BLaER1 treated with 17β-estradiol and CSF1 and Interleukin-3, amounts not matched to agents 10 nM and 100 nM (cell line): ENCODE data around the gene SAMD13.

ENCODE experiments used
- H3K27ac ChIP-seq, 11 experiments: shearing (Covaris generic); formaldehyde crosslinking; 2 replicates each; pipeline ENCODE4 v1.8.1; 2022
- H3K27me3 ChIP-seq, 11 experiments: shearing (Covaris generic); formaldehyde crosslinking; 2 replicates each; pipeline ENCODE4 v1.8.1; 2022
- H3K36me3 ChIP-seq, 11 experiments: shearing (Covaris generic); formaldehyde crosslinking; 2 replicates each; pipeline ENCODE4 v1.8.1; 2022
- H3K4me1 ChIP-seq, 10 experiments: shearing (Covaris generic); formaldehyde crosslinking; 2 replicates each; pipeline ENCODE4 v1.8.1; 2022
- H3K4me2 ChIP-seq, 11 experiments: shearing (Covaris generic); formaldehyde crosslinking; 2 replicates each; pipeline ENCODE4 v1.8.1; 2022
- H3K4me3 ChIP-seq, 10 experiments: shearing (Covaris generic); formaldehyde crosslinking; 2 replicates each; pipeline ENCODE4 v1.8.1; 2022
- H3K9ac ChIP-seq, 11 experiments: shearing (Covaris generic); formaldehyde crosslinking; 2 replicates each; pipeline ENCODE4 v1.8.1; 2022
- H3K9me3 ChIP-seq, 11 experiments: shearing (Covaris generic); formaldehyde crosslinking; replicated peaks in 1 of 11; 2 replicates each; pipeline ENCODE4 v1.8.1; 2022
- H4K20me1 ChIP-seq, 11 experiments: shearing (Covaris generic); formaldehyde crosslinking; 2 replicates each; pipeline ENCODE4 v1.8.1; 2022
- Cebpa-rat ChIP-seq, 11 experiments: shearing (Covaris generic); IDR thresholded peaks; 2 replicates each; pipeline ENCODE4 v1.8.1; 2022

The SAMD13 gene, protein sequence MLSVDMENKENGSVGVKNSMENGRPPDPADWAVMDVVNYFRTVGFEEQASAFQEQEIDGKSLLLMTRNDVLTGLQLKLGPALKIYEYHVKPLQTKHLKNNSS

DNA sequence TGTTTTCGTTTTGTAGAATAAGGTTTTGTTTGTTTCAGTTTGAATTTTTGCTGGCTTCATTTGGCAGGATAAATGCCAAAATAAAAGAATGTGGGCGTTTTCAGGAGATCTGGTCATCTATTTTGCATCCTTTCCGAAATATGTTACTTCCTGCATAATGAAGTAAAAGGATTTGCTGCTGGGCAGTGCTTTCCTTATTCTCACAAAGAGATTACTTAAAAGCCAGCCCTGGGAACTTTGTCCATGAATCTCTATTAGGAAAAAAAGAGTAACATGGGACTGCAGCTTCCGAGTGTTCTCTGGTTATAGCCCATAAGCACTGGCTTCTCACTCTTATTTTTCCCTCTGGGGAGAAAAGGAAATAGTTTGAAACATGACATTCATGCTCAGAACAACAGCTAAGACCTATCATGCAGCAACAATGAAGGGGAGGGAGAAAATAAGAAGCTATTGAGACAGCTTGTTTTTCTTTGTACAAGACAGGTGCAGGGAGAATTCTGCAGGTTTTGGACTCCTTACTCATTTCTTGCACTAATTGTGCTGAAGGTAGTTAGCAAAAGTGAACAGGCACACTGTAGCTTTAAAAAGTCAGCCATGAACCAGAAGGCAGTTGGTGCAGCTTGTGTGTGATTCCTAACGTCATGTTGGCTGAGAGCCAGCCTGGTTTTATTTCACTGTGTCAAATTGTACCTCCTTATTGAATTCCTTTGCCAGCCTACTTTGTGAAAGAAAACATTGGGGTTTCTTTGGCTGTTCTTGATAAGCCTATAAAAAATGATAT, at the start of gene SAMD13:
Gene SAMD13, plus strand, starts transcription at position 705 of the 781 bp plus-strand sequence. CDS start 1,527 bp downstream, outside the sequence.
- TF ChIP-seq Cebpa-rat (IDR thresholded peaks at IDR 0.05): no peak
- H3K27ac ChIP-seq: no peak within 1 kb of the TSS
- H3K4me3 ChIP-seq: no peak within 1 kb of the TSS
- peaks cover 0 to 6% (median 0%) of the 10 kb centered on the region in 11 experiments; a peak in 1 of 22 replicates for H4K20me1 ChIP-seq
- H3K9me3 ChIP-seq: peaks cover under 1 to 5% (median 3%) of the 10 kb centered on the region in 11 experiments; a peak in 14 of 22 replicates
- H3K4me1 ChIP-seq: peaks cover 0 to 15% (median 6%) of the 10 kb centered on the region in 10 experiments; a peak in 13 of 20 replicates
- no peaks in the 10 kb centered on the region for H3K36me3 ChIP-seq
- H3K9ac ChIP-seq: no peak within 1 kb of the TSS
- peaks cover 44 to 74% (median 63%) of the 10 kb centered on the region in 11 experiments for H3K27me3 ChIP-seq
- 0 out of 22 replicates have a peak within 1 kb of the TSS, but pooled peaks of 2 of the 11 experiments have one; percentile 26 to 34 for H3K4me2 ChIP-seq

- TF ChIP-seq Cebpa-rat (IDR thresholded peaks at IDR 0.05): no peak
- H3K36me3 ChIP-seq: no peaks in the 10 kb centered on the region
- H3K27me3 ChIP-seq: no peaks in the 10 kb centered on the region
- no peak overlapping the region for H3K27ac ChIP-seq
- no peaks in the 10 kb centered on the region for H3K4me1 ChIP-seq
- H4K20me1 ChIP-seq: no peaks in the 10 kb centered on the region
- 0 out of 22 replicates have a peak, but pooled peaks cover 0 to 3% (median 0%) of the 10 kb centered on the region in 11 experiments for H3K9me3 ChIP-seq
- H3K4me3 ChIP-seq: no peak overlapping the region
- H3K9ac ChIP-seq: no peak overlapping the region
- no peak overlapping the region for H3K4me2 ChIP-seq
These were observed 48.5 kb upstream of the SAMD13 start for GRCh38 chr1:84253036-84253435.

GRCh38 chr1:84253891-84254290, 47.6 kb upstream of the SAMD13 start:
- no peak for TF ChIP-seq Cebpa-rat (IDR thresholded peaks at IDR 0.05)
- H3K9ac ChIP-seq: no peak overlapping the region
- H4K20me1 ChIP-seq: no peaks in the 10 kb centered on the region
- H3K36me3 ChIP-seq: no peaks in the 10 kb centered on the region
- H3K4me3 ChIP-seq: no peak overlapping the region
- H3K9me3 ChIP-seq: 0 out of 22 replicates have a peak, but pooled peaks cover 0 to 3% (median 0%) of the 10 kb centered on the region in 11 experiments
- no peaks in the 10 kb centered on the region for H3K4me1 ChIP-seq
- no peak overlapping the region for H3K4me2 ChIP-seq
- H3K27me3 ChIP-seq: no peaks in the 10 kb centered on the region
- H3K27ac ChIP-seq: no peak overlapping the region

GRCh38 chr1:84254703-84255238, 46.7 kb upstream of the SAMD13 start:
- Histone ChIP-seq H3K27ac (no peak overlapping the region), H4K20me1 (no peaks in the 10 kb centered on the region), H3K4me3 (no peak overlapping the region), H3K27me3 (no peaks in the 10 kb centered on the region), H3K9me3 (0 out of 22 replicates have a peak, but pooled peaks cover 0 to 3% (median 0%) of the 10 kb centered on the region in 11 experiments), H3K4me1 (no peaks in the 10 kb centered on the region), H3K4me2 (no peak overlapping the region), H3K36me3 (no peaks in the 10 kb centered on the region), H3K9ac (no peak overlapping the region)
- no peak for TF ChIP-seq Cebpa-rat (IDR thresholded peaks at IDR 0.05)

DNA sequence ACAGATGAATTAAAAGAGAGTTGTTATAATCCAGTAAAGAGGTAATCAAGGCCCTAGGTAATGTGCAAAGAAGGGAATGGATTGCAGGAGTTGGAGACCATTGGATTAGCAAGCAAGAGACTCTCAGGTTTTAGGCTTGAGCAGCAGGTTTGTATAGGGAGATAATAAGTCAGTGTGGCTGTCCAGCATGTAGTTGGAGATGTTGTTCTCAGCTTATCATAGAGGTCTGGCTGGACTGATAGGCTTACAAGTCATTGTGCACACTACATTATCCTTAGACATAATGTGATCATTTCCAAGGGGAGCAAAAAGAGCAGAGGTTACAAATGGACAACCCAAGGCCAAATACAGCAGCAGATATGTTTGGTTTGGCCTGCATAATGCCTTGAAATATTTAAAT, 45.9 kb upstream of the SAMD13 start:
- no peak overlapping the region for H3K27ac ChIP-seq
- TF ChIP-seq Cebpa-rat (IDR thresholded peaks at IDR 0.05): no peak
- no peaks in the 10 kb centered on the region for H4K20me1 ChIP-seq

GRCh38 chr1:84257617-84258016, 43.9 kb upstream of the SAMD13 start:
- Histone ChIP-seq H3K4me1 (no peaks in the 10 kb centered on the region), H3K27me3 (no peaks in the 10 kb centered on the region), H3K27ac (no peak overlapping the region), H3K9me3 (no peaks in the 10 kb centered on the region), H3K9ac (no peak overlapping the region), H3K4me2 (no peak overlapping the region), H3K36me3 (no peaks in the 10 kb centered on the region), H4K20me1 (no peaks in the 10 kb centered on the region), H3K4me3 (no peak overlapping the region)
- no peak for TF ChIP-seq Cebpa-rat (IDR thresholded peaks at IDR 0.05)

More for the DNA sequence above, 45.9 kb upstream of the SAMD13 start:
- no peaks in the 10 kb centered on the region for H3K27me3 ChIP-seq
- 0 out of 22 replicates have a peak, but pooled peaks cover 0 to 3% (median 0%) of the 10 kb centered on the region in 11 experiments for H3K9me3 ChIP-seq
- H3K36me3 ChIP-seq: no peaks in the 10 kb centered on the region
- no peak overlapping the region for H3K4me3 ChIP-seq
- no peak overlapping the region for H3K4me2 ChIP-seq
- no peaks in the 10 kb centered on the region for H3K4me1 ChIP-seq
- H3K9ac ChIP-seq: no peak overlapping the region

DNA sequence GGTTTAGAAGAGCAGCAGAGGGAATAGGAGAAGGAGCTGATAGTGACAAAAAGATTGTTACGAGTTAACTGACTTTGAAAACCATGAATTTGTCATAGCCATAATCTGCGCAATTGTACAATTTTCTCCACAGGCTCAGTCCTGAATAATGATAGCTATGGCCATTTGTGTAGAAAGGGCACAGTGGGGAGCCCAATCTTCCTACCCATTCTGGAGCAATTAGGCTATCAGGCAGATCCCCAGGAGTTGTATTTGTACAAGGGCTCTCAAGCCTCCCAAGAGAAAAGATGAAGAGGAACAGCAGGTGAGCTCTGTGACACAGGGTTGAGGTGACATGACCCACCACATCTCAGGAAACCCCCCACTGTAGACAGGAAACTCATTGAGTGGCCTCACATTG, 42.1 kb upstream of the SAMD13 start:
- H3K36me3 ChIP-seq: no peaks in the 10 kb centered on the region

GRCh38 chr1:84259989-84260388, 41.5 kb upstream of the SAMD13 start:
- Histone ChIP-seq H3K4me3 (no peak overlapping the region), H3K27ac (no peak overlapping the region)

More for the DNA sequence above, 42.1 kb upstream of the SAMD13 start:
- H3K4me1 ChIP-seq: no peaks in the 10 kb centered on the region
- H4K20me1 ChIP-seq: no peaks in the 10 kb centered on the region
- no peaks in the 10 kb centered on the region for H3K9me3 ChIP-seq
- H3K4me3 ChIP-seq: no peak overlapping the region
- no peak overlapping the region for H3K4me2 ChIP-seq
- TF ChIP-seq Cebpa-rat (IDR thresholded peaks at IDR 0.05): no peak
- no peak overlapping the region for H3K9ac ChIP-seq
- no peaks in the 10 kb centered on the region for H3K27me3 ChIP-seq
- H3K27ac ChIP-seq: no peak overlapping the region

GRCh38 chr1:84260852-84261518, 40.5 kb upstream of the SAMD13 start:
- H3K27me3 ChIP-seq: no peaks in the 10 kb centered on the region
- no peak overlapping the region for H3K27ac ChIP-seq
- H3K4me1 ChIP-seq: no peaks in the 10 kb centered on the region
- no peak overlapping the region for H3K4me2 ChIP-seq
- no peak for TF ChIP-seq Cebpa-rat (IDR thresholded peaks at IDR 0.05)
- no peaks in the 10 kb centered on the region for H4K20me1 ChIP-seq
- H3K4me3 ChIP-seq: no peak overlapping the region
- no peak overlapping the region for H3K9ac ChIP-seq
- no peaks in the 10 kb centered on the region for H3K36me3 ChIP-seq
- H3K9me3 ChIP-seq: no peaks in the 10 kb centered on the region

More at GRCh38 chr1:84259989-84260388, 41.5 kb upstream of the SAMD13 start:
- Histone ChIP-seq H3K9ac (no peak overlapping the region), H4K20me1 (no peaks in the 10 kb centered on the region), H3K36me3 (no peaks in the 10 kb centered on the region), H3K4me1 (no peaks in the 10 kb centered on the region), H3K4me2 (no peak overlapping the region), H3K27me3 (no peaks in the 10 kb centered on the region), H3K9me3 (no peaks in the 10 kb centered on the region)
- no peak for TF ChIP-seq Cebpa-rat (IDR thresholded peaks at IDR 0.05)
